Glutamatergic neuron (in vitro differentiated cells): Measurements from ENCODE around the gene FUT3. TPM values are rescaled to one million over a fixed set of nuclear protein-coding genes. Genes with fewer than 3 reads are reported as not detected.
"Not testable (repeated sequence)": the region's sequence is repeated elsewhere in the genome, so short reads cannot be mapped to it uniquely, and the experiment has no call there.

Source experiments
- DNase-seq: peaks from one replicate; pipeline ENCODE4 v3.0.0; 2022
- H3K27ac Mint-ChIP-seq: one replicate; pipeline ENCODE4 v1.8.0; 2020; ENCODE audit warnings: mild to moderate bottlenecking, mixed read lengths, inconsistent platforms; ENCODE audit not compliant: unreplicated experiment
- H3K27me3 Mint-ChIP-seq: one replicate; pipeline ENCODE4 v1.8.0; 2020; ENCODE audit warnings: mild to moderate bottlenecking, moderate library complexity, mixed read lengths, inconsistent platforms; ENCODE audit not compliant: unreplicated experiment
- H3K36me3 Mint-ChIP-seq: one replicate; pipeline ENCODE4 v1.8.0; 2020; ENCODE audit warnings: mild to moderate bottlenecking, mixed read lengths, inconsistent platforms; ENCODE audit not compliant: unreplicated experiment
- H3K4me1 Mint-ChIP-seq: one replicate; pipeline ENCODE4 v1.8.0; 2020; ENCODE audit warnings: mild to moderate bottlenecking, low read depth, mixed read lengths, inconsistent platforms; ENCODE audit not compliant: unreplicated experiment
- H3K4me3 Mint-ChIP-seq: one replicate; pipeline ENCODE4 v1.8.0; 2020; ENCODE audit warnings: mild to moderate bottlenecking, mixed read lengths, inconsistent platforms; ENCODE audit not compliant: unreplicated experiment
- H3K9me3 Mint-ChIP-seq: one replicate; pipeline ENCODE4 v1.8.0; 2020; ENCODE audit warnings: mild to moderate bottlenecking, moderate library complexity, mixed read lengths, inconsistent platforms; ENCODE audit not compliant: unreplicated experiment
- CTCF ChIP-seq: fragments of 200-600 bp; sonication (generic); IDR thresholded peaks from one replicate; pipeline ENCODE4 v1.5.0; 2021; ENCODE audit not compliant: partially characterized antibody, unreplicated experiment
- total RNA-seq: library from RNA; stranded (reverse); fragmentation: NEBNext Ultra II Directional; extraction: Animal tissue kit (Norgen Biotek cat#: 25700); gene quantifications from one replicate; pipeline ENCODE4 v1.2.1, GENCODE V29; 2021; ENCODE audit not compliant: unreplicated experiment

The FUT3 gene
- total RNA-seq, 1 donor from 2014 or later, result not detected

GRCh38 chr19:5857203-5858081, 6.2 kb upstream of the FUT3 start:
- Mint-ChIP-seq H3K9me3 (no peaks in the 10 kb centered on the region), H3K4me1 (no peaks in the 10 kb centered on the region), H3K27ac (no peak overlapping the region), H3K36me3 (no peaks in the 10 kb centered on the region), H3K4me3 (no peak overlapping the region), H3K27me3 (peaks cover 4% of the 10 kb centered on the region)
- DNase-seq, result no peak
- TF ChIP-seq CTCF, result no peak

GRCh38 chr19:5855151-5855550, 3.9 kb upstream of the FUT3 start:
- not testable (repeated sequence) for H3K4me1 Mint-ChIP-seq, H3K9me3 Mint-ChIP-seq, DNase-seq, H3K27me3 Mint-ChIP-seq, H3K27ac Mint-ChIP-seq, H3K4me3 Mint-ChIP-seq, H3K36me3 Mint-ChIP-seq

GRCh38 chr19:5854121-5854520, 2.9 kb upstream of the FUT3 start:
- H3K27ac Mint-ChIP-seq, H3K27me3 Mint-ChIP-seq, H3K36me3 Mint-ChIP-seq, H3K4me1 Mint-ChIP-seq, H3K9me3 Mint-ChIP-seq, H3K4me3 Mint-ChIP-seq, DNase-seq: not testable (repeated sequence)

- no peaks in the 10 kb centered on the region for H3K27me3 Mint-ChIP-seq
- H3K4me3 Mint-ChIP-seq, result no peak overlapping the region
- H3K27ac Mint-ChIP-seq, result no peak overlapping the region
- H3K4me1 Mint-ChIP-seq, result peaks cover 3% of the 10 kb centered on the region
- DNase-seq, result no peak
- no peak for TF ChIP-seq CTCF
- no peaks in the 10 kb centered on the region for H3K9me3 Mint-ChIP-seq
- H3K36me3 Mint-ChIP-seq, result no peaks in the 10 kb centered on the region
Observed at GRCh38 chr19:5850743-5851293, 431 bp downstream of the FUT3 start.

GRCh38 chr19:5850189-5850588, 1.1 kb downstream of the FUT3 start:
- Mint-ChIP-seq H3K27ac (no peak overlapping the region), H3K4me1 (peaks cover 3% of the 10 kb centered on the region), H3K9me3 (no peaks in the 10 kb centered on the region), H3K27me3 (no peaks in the 10 kb centered on the region), H3K4me3 (no peak overlapping the region), H3K36me3 (no peaks in the 10 kb centered on the region)
- DNase-seq, result no peak
- no peak for TF ChIP-seq CTCF

- H3K27me3 Mint-ChIP-seq, H3K9me3 Mint-ChIP-seq, H3K4me1 Mint-ChIP-seq, DNase-seq, H3K36me3 Mint-ChIP-seq, H3K27ac Mint-ChIP-seq, H3K4me3 Mint-ChIP-seq: not testable (repeated sequence)
Observed at GRCh38 chr19:5848621-5849020, 2.6 kb downstream of the FUT3 start.

GRCh38 chr19:5847846-5848245, 3.4 kb downstream of the FUT3 start:
- H3K9me3 Mint-ChIP-seq, H3K36me3 Mint-ChIP-seq, H3K27me3 Mint-ChIP-seq, H3K4me3 Mint-ChIP-seq, H3K27ac Mint-ChIP-seq, DNase-seq, H3K4me1 Mint-ChIP-seq: not testable (repeated sequence)
